Endometrial microvascular endothelial cells (primary cell): Measurements from ENCODE around the gene SLC26A6. TPM values are rescaled to one million over a fixed set of nuclear protein-coding genes. Genes with fewer than 3 reads are reported as not detected.

Source experiments
- in situ Hi-C: cut with HindIII; loops from 2 replicates; pipeline ENCODE4 v1.10.0; 2017; ENCODE audit warnings: low sequenced_read_pairs, low pct_unique_long_range_greater_than_20kb; ENCODE audit errors: inconsistent ontology term
- total RNA-seq: library from RNA; depleted of rRNA; stranded (reverse); fragments of >200 nt; gene quantifications from one replicate; pipeline ENCODE4 v1.2.3, GENCODE V29; 2015; ENCODE audit errors: inconsistent ontology term

The SLC26A6 gene
- total RNA-seq, 1 donor from 2014 or later, result 22.5 TPM

DNA sequence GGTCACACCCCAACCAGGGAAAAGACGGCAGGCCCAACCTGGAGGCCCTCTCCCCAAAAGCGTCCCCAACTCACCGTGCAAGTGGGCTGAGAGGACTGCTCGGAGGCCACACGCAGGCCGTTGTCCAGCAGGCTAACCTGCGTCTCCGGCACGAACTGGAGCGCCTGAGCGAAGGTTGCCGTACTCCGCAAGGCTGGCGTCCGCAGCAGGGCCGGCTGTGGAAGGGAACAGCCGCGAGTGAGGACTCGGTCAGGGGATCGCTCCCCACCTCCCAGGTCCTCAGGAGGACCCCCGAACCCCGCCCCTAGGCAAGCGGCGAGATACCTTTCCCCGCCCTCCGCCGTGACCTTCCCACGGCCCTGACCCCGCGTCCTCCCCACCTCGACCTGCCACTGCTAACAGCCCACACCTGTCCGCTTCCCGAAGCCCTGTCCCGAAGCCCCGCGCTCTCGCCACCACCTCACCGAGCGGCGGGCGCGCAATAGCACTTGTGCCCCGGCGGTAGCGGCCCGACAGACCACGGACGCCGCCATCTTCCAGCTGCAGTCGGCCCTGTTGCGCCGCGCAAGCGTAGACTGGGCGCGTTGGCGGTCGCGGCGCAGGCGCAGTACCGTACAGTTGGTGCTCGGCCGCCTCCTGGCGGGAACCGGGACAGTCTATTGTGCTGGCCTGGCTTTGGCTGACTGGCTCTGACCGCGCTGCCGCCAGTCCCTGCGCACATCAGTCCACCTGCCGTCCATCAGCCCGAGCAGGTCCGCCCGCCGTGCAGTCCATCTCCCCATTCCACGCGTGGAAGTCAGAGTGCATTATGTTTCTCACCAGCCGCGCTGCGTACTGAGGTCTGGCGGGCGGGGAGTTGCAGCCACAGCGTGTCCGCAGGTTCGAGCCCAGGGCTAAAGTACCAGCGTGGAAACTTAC lies 25.9 kb downstream of the SLC26A6 start, which contains the start of gene UQCRC1:
Gene UQCRC1 (minus strand): TSS at position 559 of the 918 bp plus-strand sequence. CDS start 26 bp downstream, at position 533.
- in situ Hi-C loops, result no loop called here

DNA sequence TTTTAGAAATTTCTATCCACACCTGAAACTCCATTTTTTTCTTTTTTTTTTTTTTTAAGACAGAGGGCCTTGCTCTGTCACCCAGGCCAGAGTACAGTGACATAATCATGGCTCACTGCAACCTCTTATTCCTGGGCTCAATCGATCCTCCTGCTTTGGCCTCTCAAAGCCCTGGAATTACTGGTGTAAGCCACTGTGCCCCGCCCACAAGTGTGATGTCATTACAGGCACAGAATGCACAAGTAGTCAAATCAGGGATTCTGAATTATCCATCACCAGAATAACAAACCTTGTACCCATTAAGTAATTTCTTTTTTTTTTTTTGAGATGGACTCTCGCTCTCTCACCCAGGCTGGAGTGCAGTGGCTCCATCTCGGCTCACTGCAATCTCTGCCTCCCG lies 27.7 kb downstream of the SLC26A6 start:
- in situ Hi-C loops, result no loop called here

DNA sequence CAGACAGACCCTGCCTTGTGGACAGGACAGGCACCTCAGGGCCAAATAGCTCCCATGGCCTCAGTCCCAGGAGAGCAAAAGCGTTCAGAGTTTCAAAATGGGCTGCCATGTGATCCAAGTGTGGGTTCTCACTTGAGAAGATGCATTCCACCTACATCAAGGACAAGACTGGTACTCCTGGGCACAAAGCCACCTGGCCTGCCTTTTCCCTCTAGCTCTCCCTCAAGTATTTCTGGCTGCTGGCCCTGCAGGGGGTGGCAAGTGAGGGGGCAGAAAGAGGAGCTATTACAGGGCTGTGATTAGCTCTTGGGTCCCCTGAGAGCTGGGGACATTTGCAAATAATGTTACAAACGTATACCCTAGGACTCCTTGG lies 33.7 kb downstream of the SLC26A6 start:
- in situ Hi-C loops, result no loop called here

DNA sequence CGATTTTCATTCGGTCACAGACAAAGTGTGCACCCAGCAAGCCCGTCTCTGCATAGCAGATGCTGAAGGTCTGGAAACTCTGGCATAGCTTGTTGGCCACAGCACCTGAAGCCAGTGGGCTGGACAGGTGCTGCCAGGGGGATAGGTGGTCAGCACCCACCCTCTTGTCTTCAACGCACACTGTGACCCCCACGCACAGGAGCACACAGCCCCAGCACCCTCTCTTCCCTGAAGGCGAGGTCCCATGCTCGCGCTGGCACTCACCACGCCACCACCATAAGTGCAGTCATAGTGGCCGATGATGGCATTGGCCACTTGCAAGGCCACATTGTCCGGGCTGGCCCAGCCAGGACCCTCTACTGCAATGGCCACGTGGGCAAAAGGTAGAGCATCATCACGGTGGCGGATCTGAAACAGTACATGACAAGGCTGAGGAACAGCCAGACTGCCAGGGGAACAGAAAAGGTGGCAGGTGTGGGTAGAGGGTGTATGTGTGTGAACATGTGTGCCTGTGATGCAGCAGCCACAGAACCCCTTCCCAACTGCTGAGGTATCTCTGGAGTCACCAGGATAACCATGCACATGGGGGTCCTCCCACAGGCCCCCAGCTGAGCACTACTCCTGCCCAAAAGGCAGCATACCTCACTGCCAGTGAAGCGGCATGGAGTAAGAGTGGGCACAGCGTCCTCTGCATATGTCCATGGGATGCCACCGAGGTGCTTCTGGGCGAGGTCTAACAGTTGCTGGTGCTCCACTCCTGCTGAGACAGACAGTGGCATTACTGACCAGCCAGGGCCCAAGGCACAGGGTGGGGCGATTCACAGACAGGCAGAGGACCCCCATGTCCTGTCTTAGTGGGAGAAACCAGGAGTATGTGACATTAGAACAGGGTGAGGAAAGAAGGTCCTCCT lies 34.3 kb downstream of the SLC26A6 start:
- in situ Hi-C loops, result no loop called here

DNA sequence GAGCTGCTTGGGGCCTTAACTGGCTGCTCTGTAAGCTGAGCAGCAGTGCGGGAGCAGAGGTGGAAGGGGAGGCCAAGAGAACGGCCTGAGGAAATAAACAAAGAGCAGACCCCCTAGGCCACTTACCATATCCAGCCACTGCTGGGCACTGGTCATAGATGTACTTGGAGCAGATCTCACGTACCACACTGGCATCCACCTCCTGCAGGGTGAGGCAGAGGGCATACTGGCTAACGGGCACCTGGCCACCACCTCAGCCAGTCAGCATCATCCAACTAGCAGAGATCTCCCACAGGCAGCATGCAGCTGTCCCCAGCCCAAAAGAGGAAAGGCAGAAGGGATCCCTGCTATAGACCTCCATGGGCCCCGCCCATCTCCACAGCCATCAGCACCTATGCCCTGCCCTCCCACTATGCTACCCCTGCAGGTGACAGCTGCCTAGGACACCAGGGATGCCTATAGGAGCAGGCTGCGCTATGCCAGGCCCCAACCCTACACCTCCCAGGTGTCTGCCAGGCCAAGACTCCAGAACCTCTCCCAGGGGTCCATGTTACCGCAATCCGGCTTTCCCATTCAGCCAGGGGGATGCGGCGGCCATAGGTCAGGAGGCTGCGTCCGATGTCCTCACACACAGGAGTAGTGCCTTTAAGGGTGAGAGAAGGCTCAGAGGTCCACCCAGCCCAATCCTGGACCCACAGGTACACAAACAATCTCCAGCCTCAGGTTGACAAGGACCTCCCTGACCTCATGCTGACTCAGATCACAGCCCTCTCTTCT lies 35.6 kb downstream of the SLC26A6 start:
- in situ Hi-C loops, result no loop called here

DNA sequence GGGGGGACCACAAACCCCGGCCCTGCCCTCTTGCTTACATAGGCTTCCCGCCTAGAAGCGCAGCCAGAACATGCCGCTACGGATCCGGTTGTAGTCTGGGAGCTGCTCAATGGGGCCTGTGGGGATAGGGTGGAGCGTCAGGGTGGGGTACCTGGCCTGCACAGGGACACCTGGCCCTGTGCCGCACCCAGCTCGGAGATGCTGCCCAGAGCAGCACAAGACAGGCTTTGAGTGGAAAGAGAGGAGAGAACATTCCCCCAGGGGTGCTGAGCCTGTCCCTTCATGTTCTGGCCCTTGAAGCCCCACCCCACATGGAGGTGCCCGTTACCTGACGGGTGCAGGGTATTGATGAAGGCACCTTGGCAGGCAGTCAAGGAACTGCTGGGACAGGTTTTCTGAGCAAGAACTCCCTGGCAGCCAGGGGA lies 36.2 kb downstream of the SLC26A6 start:
- in situ Hi-C loops, result no loop called here

DNA sequence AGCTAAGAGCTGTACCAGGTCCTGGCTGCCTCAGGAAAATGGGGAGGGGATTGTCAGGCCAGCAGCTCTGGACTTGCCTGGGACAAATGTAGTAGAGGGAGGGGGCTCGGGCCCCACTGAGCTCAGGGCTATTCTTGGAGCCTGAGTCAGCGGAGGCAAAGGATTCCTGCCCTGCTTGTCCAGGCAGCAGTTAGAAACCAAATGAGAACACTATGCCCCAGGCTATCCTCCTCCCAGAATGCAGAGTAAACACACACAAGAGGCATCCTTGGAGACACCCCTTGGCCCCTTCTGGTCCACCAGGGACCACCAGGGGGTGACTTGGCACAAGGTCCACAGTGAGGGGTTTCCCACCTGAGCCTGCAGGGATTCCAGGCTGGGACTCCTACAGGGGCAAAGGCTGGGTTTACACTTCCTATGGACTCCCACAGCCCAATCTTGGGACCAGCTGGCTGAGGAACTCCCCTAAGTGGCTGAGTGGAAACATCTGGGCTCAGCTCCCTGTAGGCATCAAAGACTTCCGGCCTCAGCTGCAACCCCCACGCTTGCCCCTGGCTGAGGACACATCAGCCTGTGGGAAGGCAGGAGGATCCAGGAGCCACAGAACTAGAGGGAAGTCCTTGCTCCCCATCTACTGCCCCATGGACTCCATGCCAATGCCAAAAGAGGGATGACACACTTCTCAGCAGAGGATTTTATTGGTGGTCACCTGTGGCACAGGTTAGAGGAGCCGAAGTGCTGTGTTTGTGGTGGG lies 36.8 kb downstream of the SLC26A6 start:
- in situ Hi-C loops, result no loop called here

DNA sequence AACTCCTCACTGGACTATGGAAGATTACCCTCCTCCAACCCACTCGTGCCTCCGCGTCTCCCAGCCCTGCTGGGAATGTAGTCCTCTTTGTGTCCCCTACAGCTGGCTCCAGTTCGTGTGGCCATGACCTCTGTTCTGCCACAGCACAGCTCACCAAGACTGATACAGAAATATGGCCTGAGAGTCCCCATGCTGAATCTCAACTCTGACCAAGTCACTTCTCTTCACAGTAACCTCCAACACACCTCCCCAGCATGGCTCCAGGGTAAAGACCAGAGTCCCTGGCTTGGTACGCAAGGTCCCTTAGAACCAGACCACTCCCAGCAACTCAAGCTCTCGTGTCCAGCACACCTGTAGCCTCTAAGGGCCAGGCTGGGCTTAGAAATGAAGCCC lies 37.9 kb downstream of the SLC26A6 start:
- in situ Hi-C loops, result no loop called here

DNA sequence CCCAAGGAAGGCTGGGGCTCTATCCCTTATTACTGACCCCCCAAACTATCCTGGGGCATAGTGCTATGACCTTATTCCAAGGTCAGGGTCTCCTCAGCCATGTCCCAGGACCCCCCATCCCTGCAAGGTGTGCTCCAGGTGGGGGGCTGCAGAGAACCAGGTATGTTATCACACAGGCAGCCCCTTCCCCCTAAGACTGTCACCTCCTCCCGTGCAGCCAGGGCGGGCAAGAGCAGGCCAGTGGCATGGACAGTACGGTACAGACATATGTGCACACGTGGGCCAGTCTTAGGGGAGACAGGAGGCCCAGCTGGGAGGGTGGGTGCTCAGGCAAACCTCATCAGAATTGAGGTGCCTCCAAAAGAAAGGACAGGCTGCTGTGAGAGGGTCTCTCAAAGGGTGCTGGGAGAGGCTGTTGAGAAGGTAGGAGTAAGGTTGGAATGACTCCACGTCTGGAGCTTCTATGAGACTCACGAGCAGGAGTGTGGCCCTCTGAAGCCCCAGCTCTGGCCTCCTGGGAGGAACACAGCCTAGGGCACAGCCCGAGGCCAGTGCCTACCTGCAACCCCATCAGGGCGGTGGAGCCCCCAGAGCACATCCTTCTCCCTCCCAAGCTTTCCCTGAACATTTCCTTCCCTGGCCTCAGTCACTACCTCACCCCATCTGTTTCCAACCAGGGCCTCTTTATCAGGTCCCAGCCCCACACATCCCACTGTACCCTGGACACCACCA lies 38.4 kb downstream of the SLC26A6 start:
- in situ Hi-C loops, result no loop called here

DNA sequence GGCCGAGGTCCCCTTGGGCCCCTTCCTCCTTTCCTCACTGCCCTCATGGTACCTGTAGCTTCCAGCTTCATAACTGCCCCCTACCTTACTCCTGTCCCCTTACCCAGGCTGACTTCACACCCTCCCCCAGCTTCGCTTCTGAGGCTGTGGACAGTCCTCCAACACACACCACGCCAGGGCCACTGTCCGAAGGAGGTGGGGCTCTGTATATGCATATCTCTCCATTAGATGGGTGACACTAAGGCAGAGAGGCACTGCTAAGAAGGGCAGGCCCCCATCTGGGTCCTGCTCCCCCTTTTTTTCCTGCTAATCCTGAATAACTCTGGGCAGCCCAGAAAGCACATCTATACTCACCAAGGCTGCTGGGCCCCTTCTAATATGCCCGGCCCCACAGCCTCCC lies 39.1 kb downstream of the SLC26A6 start:
- in situ Hi-C loops, result no loop called here

DNA sequence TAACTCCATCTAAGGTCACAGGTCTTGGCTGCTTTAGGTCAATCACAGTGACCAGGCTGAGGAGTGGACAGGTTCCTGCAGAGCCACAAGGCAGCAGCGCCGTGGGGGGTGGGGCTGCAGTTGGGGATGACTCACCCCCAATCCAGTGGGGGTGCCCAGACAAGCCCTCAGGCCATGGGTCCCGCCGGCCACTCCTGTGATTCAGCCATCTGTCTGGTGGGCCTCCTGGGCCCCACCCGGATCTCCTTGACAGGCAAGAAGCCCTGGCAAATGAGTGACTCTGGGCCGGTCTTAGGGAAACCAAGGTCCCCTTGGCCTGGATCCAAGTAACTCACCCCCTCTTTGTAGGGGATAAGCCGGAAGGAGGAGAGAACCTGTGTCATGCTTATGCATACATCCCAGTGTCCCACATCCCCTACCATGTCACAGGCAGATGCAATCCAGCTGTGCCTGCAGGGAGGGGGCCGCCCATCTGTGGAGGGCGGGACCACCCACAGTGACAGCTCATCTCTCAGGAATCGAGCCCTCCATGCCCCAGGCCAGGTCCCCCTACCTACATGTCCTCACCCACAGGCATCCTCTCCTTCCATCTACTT lies 39.6 kb downstream of the SLC26A6 start:
- in situ Hi-C loops, result no loop called here

DNA sequence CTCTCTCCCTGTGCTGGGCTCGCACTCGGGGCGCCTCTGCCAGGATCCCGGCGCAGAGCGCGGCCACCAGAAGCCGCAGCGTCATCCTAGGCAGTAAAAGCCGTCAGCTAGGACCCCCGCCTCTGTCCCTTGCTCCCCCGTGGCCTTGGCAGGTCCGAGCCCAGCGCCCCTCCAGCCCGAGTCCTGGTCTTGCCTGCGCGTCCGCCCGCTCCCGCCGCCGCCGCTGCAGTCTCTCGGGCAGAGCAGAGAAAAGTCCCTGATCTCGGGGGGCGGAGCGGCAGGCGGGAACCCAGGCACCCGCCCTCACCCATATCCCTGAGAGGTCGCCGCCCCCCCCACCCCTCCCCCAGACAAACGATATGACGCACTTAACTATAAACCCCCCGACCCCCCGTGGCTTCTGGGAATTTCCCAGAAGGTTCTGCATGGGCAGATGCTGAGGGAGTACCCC lies 40.2 kb downstream of the SLC26A6 start, which contains the start of gene COL7A1:
Gene COL7A1 (minus strand): TSS at position 255 of the 451 bp plus-strand sequence. CDS start 170 bp downstream, at position 85.
- in situ Hi-C loops, result no loop called here

DNA sequence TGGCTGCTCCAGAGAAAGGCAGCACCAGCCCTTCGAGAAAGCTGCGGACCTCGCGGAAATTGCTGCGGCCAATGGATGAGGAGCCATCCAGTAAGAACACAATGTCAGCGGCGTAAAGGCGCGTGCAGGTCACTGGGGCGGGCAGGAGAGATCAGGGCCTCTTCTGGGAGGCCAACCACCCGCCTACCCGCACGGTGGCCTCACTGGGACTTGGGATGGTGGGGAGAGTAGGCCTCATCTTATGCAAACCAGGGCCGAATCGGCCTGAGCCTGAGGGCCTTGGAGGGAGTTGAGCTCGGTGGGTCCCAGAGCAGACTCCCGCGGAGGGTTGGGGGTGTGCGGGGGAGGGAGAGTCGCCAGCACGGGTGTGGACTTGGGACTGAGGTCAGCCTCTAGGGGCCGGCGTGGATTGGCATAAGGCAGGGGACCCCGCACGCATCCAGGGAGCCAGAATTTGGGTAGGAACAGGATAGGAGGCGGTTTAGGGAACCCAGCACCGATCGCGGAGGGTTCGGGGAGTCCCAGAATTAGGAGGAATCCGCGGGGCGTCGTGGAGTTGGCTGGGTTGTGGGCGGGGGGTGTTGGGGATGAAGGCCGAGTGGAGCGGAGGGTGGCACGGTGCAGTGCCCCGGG lies 40.7 kb downstream of the SLC26A6 start:
- in situ Hi-C loops, result no loop called here

DNA sequence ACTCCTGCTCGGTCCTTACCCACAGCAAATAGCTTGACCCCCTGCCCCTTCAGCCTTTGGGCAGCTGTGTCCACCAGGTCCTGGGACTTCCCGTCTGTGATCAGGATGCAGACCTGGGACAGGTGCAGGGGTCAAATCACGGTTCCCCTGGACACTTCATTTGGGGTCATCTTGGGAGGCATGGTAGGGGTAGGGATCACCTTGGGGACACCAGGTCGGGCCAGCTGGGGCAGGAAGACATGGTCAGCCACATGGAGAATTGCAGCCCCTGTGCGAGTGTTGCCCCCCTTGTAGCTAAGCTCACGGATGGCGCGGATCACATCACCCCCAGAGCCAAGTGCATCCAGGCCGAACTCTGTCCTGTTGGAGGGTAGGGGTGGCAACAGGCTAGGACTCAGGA lies 41.9 kb downstream of the SLC26A6 start:
- in situ Hi-C loops, result no loop called here

DNA sequence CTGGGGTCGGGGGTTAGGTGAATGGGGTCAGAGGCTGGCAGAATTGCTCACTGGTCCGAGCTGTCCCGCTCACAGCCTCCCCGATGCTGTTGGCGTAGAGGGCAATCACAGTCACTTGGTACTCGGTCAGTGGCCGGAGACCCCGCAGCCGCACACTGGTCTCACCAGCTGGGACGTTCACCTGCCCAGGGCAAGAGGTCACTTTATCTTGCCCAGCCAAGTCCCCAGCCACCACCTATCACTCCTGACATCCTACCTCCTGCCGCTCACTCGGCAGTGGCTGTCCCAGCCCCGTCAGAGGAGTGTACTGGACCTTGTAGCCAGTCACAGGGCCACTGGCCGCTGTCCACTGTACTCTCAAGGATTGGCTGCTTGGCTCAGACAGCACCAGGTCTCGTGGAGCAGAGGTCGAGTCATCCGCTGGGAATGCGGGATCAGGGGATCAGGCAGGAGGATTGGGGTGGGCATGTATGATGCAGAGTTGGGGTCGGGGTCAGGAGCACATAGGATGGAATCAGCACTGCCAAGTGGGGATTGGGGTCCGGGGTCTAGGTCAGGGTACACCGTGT lies 42.7 kb downstream of the SLC26A6 start:
- in situ Hi-C loops, result no loop called here

DNA sequence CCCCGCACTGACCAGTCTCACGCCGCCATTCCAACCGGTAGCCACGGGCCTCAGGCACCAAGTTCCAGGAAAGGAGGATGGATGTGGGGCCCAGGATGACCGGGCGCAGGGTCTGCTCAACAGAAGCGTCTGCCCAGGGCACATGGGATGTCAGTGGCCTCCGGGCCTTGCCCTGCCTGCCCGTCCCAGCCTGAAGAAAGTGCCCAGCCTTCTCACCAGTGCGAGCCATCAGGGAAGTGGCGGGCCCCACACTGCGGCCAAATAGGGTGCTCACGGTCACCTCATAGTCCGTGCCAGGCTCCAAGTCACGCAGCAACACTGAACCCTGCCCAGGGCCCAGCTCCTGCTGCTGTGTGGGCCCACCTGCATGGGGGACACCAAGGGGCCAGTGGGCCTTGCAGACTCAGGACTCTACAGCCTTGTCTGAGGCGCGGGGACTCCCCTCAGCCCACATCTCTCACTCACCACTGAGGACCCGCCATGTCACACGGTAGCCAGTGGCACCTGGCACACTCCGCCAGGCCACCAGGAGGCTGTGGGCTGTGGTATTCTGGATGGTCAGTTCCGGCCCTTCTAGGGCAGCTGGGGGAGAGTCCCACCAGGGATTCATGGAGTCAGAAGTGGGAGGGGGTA lies 43.3 kb downstream of the SLC26A6 start:
- in situ Hi-C loops, result no loop called here
